GM18511 (cell line): ENCODE data around the gene CSNK1G2.

ENCODE experiments used
- ATAC-seq: cut with Tn5 transposase; IDR thresholded peaks from one replicate; pipeline ENCODE4 v1.9.1; 2021; ENCODE audit warnings: mild to moderate bottlenecking, moderate library complexity; ENCODE audit not compliant: unreplicated experiment

The CSNK1G2 gene

GRCh38 chr19:1962674-1963073, 21.7 kb downstream of the CSNK1G2 start:
- ATAC-seq, result no peak

- ATAC-seq, result no peak
Measured at GRCh38 chr19:1967087-1967608, 26.2 kb downstream of the CSNK1G2 start.

GRCh38 chr19:1968279-1969175, 27.6 kb downstream of the CSNK1G2 start:
- no peak for ATAC-seq

- ATAC-seq, result no peak
Measured at GRCh38 chr19:1969176-1970002, 28.4 kb downstream of the CSNK1G2 start.

- no peak for ATAC-seq
Measured at GRCh38 chr19:1970003-1970805, 29.2 kb downstream of the CSNK1G2 start.

GRCh38 chr19:1970806-1971502, 30.0 kb downstream of the CSNK1G2 start:
- no peak for ATAC-seq

GRCh38 chr19:1974381-1975161, 33.6 kb downstream of the CSNK1G2 start:
- ATAC-seq, result no peak

GRCh38 chr19:1975162-1975480, 34.1 kb downstream of the CSNK1G2 start:
- ATAC-seq, result no peak

- ATAC-seq, result no peak
Measured at GRCh38 chr19:1977120-1977519, 36.1 kb downstream of the CSNK1G2 start.

- no peak for ATAC-seq
Measured at GRCh38 chr19:1978346-1978894, 37.4 kb downstream of the CSNK1G2 start.

- ATAC-seq, result no peak
Measured at GRCh38 chr19:1979017-1979416, 38.0 kb downstream of the CSNK1G2 start.

- no peak for ATAC-seq
Measured at GRCh38 chr19:1979642-1980041, 38.7 kb downstream of the CSNK1G2 start.

GRCh38 chr19:1980091-1980808, 39.3 kb downstream of the CSNK1G2 start:
- no peak for ATAC-seq

GRCh38 chr19:1980809-1981181, 39.8 kb downstream of the CSNK1G2 start:
- ATAC-seq, result no peak

- ATAC-seq, result no peak
Measured at GRCh38 chr19:1981253-1981652, 40.3 kb downstream of the CSNK1G2 start.

GRCh38 chr19:1984357-1984756, 43.4 kb downstream of the CSNK1G2 start:
- no peak for ATAC-seq

- ATAC-seq, result no peak
Measured at GRCh38 chr19:1985588-1986356, 44.8 kb downstream of the CSNK1G2 start.
